Gastrocnemius medialis (tissue), 4 donors: ENCODE measurements around the gene FRMD3.

Experiments
- POLR2A ChIP-seq, 2 donors: fragments of 450-650 bp; IDR thresholded peaks; one replicate each; pipeline ENCODE4 v1.6.1; 2017; ENCODE audit warnings: antibody characterized with exemption in 2 of 2, mild to moderate bottlenecking in 2 of 2, moderate library complexity in 2 of 2
- TF ChIP-seq, protein P1 (sequence below), 5 experiments: fragments of 450-650 bp in 3 of 5; fragments of 200-600 bp in 2 of 5; sonication (generic) in 2 of 5; IDR thresholded peaks in 4 of 5; conservative IDR thresholded peaks in 1 of 5; 1 replicate in 4 of 5; 2 replicates in 1 of 5; pipeline ENCODE4 v1.5.1; 2016 to 2019; ENCODE audit warnings: antibody characterized with exemption in 5 of 5, mild to moderate bottlenecking in 3 of 5, moderate library complexity in 3 of 5

GRCh38 chr9:83367326-83367725 lies 170.9 kb downstream of the FRMD3 start:
- TF ChIP-seq, protein P1, sequence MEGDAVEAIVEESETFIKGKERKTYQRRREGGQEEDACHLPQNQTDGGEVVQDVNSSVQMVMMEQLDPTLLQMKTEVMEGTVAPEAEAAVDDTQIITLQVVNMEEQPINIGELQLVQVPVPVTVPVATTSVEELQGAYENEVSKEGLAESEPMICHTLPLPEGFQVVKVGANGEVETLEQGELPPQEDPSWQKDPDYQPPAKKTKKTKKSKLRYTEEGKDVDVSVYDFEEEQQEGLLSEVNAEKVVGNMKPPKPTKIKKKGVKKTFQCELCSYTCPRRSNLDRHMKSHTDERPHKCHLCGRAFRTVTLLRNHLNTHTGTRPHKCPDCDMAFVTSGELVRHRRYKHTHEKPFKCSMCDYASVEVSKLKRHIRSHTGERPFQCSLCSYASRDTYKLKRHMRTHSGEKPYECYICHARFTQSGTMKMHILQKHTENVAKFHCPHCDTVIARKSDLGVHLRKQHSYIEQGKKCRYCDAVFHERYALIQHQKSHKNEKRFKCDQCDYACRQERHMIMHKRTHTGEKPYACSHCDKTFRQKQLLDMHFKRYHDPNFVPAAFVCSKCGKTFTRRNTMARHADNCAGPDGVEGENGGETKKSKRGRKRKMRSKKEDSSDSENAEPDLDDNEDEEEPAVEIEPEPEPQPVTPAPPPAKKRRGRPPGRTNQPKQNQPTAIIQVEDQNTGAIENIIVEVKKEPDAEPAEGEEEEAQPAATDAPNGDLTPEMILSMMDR (IDR thresholded peaks at IDR 0.05 in 4 of 5, conservative IDR thresholded peaks at IDR 0.05 in 1 of 5) = no peak
- no peak for TF ChIP-seq POLR2A (IDR thresholded peaks at IDR 0.05)
